GM19025 (cell line): ENCODE results near the gene WWOX.
"Not testable (repeated sequence)": the region's sequence is repeated elsewhere in the genome, so short reads cannot be mapped to it uniquely, and the experiment has no call there.

Experiments
- ATAC-seq: cut with Tn5 transposase; IDR thresholded peaks from one replicate; pipeline ENCODE4 v1.9.1; 2021; ENCODE audit warnings: mild to moderate bottlenecking, low read depth, moderate library complexity; ENCODE audit not compliant: unreplicated experiment

Gene WWOX

DNA sequence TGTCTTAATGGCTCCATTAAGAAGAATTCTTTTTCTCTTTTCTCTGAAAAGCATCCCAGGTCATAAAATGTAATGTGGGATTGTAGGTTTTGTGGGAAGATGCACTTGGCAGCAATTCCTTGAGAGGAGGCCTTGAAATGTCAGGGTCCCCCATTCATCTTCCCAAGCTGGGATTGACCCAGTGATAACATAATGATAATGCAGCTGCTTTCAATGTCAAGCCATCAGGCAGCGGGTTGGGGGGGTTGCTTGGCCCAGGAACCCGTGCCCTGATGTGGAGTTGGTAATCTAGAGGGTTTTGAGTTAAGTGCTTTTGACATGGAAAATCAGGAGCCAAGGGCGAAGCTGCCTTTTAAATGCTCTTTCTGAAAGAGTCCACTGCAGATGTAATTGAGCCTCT is 484.0 kb downstream of the WWOX start:
- no peak for ATAC-seq

DNA sequence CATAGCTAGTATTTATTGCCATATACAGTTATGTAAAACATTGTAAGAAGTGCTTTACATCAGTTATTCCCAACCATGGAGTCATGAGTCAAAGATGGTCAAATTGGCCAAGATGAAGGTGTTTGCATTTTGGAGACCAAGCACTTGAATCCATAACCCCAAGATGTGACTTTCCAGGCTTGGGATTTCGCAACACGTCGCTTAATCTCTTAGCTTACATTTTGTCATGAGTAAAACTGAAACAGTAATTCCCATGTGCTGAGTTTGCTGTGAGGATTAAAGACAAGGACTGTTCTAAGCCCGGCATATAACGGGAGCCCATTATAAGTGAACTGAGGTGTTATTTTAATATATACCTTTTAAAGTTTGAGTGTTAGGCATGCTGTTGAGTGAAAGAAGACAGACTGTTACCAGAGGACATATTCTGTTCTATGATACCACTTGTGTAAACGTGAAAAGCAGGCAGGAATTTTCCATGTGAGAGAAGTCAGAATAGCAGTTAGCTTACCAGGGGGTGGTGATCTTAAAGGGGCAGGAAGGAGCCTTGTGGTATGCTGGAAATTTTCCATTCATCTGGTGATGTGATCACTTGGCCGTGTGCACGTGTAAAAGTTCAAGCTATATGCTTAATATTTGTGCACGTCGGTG is 484.9 kb downstream of the WWOX start:
- no peak for ATAC-seq

DNA sequence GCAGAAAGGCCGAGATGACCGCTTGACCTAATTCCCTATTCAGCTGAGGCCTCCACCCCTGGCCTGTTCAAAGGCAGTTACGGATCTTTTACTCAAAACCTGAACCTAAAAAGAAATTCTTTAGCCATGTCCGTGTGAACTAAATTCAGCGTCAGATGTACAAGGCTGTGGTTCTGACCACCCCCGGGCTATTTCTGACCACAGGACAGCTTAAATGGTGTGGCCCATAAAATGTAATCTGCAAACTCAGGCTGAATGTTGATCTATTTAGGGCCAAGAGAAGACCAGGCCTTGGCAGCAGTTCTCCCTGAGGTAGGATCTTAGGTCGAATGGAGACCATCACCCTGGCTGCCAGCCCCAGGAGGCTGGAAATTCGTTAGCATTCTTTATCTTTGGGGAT is 485.5 kb downstream of the WWOX start:
- no peak for ATAC-seq

DNA sequence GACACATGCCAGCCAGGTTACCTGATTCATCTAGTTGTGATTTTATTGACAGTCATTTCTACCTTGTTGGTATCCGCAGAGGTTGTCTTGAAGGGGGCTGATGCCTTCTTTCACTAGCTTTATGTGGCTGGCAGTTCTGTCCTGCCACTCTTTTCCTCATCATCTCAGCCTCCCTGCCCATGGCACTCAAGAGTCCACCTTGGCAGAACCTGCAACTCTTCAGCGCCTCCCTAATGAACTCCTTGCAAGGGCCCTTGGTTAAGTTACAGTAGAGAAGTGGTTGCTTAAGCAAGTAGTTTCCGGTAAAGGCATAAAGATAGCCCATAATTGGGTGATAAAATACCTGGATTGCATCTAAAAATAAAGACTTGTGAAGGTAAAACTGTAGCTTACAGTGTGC is 489.9 kb downstream of the WWOX start:
- ATAC-seq, result no peak

DNA sequence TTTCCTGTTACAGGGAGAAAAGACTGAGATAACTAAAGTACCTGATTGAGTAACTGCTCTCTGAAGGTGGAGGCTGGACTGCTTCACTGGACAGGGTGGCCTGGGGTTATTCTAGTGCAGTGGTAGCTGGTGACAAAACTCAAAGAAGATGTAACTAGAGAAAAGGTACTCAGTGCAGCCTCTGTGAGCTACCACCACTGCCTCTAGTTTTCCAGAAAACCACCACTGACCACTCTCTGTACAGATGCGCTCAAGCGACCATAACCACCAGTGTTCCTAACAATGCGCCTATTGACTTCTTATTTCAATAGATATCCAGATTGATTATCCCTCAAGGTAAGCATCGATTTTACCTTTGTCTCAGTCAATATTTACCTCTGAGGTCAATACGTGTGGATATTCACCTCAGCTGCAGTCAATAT is 492.2 kb downstream of the WWOX start:
- ATAC-seq, result no peak

DNA sequence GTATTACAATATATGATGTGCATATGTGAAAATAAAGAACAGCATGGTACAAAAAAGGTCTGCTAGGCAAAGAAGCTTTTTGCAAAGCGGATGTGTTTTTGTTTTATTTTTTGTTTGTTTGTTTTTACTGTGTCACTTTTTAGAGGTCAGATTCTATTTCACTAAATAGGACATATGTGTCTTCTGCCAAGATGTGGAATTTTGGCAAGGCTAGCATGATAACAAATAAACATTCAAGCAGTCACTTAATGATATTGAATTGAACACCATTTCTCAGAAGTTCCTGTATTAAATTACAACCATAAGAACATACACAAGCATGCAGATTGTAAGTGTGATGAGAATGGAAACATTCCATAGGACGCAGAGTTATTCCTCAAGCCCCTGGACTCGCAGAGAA is 492.7 kb downstream of the WWOX start:
- ATAC-seq, result no peak

DNA sequence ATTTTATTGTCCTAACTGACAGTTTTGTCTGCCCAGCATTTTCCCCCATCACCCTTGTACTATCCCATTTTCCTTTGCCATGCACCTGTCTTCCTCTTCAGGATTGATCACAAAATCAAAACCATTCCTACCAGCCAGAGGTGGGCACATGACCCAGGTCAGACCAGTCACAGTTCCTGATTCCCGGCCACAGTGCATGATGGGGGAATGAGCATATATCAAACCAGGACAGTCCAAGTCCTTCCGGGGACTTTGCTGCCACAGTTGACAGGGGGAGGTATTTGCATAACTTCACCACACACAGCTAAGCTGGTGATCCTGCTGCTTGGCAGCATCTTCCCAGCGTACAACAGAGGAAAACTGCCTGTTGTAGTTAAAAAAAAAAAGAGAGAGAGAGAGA is 493.9 kb downstream of the WWOX start:
- no peak for ATAC-seq

DNA sequence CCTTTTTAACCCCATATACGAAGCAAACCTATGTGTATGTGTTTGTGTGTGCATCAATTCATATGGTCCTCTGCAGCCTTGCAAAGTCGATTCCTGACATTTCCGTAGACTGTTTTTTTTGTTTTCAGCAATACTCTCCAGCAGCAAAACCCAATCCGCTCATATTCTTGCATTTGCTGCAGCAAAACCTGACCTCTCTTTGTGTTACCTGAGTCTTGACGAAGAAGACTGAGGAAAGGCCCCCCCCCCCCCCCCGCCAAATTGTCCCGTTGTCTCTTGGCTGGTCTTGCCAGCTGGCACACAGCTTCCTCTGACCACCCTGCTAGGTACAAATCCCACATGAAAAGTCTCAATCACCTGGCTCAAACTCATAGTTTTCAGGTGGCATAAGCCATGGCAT is 494.7 kb downstream of the WWOX start:
- ATAC-seq, result no peak

DNA sequence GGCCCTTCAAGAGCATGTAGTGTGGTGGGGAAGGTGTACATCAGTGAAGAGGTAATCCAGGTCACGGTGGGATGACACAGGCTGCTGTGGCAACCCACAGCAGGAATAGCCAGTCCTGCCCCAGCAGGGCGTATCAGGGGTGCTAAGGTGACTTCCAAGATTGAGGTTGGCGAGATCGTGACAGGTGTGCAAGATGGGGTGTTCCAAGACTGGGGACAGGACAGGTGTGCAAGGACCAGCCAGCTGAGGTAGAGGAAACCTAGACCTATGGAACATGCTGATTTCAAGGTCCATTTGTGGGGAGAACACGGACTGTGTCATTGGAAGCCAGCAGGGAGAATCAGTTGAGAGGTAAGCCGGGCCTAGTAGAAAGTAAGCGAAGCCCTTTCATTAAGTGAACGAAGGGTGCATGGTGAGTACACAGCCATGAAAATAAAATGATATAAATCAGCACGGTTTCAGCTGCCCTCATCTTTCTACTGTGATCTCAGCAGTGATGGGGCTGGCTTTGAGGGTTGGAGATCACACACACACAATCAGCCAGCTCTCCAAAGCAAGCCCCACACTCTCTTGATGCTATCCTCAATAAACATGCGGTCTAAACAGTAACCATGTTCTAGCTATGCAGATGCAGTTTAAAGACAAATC is 497.0 kb downstream of the WWOX start:
- ATAC-seq, result no peak

DNA sequence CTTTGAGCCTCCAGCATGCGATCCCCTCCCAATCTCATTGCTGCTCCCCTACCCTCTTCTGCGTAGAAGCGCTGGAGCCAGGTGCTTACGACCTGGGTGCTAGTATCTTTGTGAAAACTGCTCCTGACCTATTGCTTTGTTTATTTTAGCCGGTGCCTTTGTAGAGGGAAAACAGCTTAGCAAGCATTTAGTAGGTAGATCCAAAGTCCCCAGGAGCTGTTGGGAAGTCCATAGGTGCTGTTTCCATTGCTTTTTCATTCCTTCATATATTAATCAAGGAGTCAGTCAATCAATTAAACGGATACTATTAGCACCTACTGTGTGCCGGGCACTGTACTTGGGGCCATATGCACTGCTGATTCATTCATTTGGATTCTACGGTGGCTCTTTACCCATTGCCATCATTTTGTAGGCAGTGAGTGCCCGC is 497.6 kb downstream of the WWOX start:
- ATAC-seq, result no peak

DNA sequence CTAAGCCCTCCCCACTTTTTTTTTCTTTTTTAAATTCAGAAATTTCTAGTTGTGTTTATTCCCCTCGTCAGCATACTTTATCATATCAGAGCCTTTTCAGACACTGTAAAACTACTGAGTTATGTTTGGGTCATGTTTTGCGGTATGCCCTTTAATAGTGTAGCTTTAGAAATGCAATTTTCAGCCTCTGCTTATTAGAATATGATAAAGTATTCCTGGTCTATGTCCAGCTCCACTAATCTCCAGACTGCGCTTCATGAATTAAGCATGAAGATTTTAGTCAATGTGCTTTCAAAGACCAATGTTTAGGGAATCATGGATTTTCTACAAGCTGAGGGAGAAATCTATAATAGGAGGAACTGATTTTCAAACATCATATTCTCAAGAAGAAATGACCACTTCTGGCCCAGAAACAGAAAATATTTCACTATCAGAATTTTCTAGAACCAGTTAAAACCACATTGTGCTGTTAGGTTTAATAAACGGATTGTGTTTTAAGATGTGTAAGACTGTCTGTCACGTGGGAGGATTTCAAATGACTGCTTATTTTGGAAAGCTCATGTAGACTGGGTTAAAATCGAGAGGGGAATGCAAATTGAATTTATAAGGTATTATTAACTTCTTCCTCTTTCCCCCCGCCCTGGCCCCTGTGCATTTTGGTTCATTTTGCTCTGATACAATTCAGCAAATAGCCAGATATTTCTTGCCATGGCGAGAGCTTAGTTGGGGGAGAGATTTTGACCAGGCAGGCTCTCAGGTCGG is 498.5 kb downstream of the WWOX start:
- no peak for ATAC-seq

DNA sequence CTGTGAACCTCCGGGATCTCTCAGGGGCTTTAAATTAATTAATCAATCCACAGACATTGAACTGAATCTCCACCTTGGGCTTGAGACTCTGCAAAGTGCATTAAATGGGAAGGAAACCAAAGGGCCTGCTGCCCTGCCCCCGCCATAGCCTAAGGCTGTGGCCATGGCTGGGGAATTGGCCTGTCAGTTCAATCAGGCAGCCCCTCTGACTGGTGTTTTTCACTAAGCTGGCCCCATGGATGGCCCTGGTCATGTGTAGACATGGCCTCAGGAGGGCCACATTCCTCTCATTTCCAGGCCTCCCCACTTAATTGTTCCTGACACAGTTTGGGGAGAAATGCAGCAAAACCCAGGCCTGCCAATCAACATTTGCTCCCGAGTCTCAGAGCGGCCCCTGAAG is 499.8 kb downstream of the WWOX start:
- ATAC-seq, result no peak

DNA sequence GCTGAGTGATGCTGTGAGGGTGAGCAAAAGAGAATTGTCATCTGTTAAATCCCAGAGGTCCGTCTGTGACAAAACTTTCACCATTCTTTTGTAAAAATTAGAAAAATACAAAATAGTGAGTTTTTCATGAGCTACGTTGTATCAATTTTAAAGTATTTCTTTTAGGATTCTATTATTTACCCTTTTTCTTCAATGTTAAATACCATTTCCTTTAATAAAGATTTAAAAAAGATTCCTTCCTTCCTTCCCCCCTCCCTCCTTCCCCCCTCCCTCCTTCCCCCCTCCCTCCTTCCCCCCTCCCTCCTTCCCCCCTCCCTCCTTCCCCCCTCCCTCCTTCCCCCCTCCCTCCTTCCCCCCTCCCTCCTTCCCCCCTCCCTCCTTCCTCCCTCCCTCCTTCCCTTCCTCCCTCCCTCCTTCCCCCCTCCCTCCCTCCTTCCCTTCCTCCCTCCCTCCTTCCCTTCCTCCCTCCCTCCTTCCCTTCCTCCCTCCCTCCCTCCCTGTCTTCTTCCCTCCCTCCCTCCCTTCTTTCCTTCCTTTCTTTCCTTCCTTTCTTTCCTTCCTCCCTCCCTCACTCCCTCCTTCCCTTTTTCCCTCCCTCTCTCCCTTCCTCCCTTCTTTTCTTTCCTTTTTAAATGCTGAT is 505.1 kb downstream of the WWOX start:
- not testable (repeated sequence) for ATAC-seq

DNA sequence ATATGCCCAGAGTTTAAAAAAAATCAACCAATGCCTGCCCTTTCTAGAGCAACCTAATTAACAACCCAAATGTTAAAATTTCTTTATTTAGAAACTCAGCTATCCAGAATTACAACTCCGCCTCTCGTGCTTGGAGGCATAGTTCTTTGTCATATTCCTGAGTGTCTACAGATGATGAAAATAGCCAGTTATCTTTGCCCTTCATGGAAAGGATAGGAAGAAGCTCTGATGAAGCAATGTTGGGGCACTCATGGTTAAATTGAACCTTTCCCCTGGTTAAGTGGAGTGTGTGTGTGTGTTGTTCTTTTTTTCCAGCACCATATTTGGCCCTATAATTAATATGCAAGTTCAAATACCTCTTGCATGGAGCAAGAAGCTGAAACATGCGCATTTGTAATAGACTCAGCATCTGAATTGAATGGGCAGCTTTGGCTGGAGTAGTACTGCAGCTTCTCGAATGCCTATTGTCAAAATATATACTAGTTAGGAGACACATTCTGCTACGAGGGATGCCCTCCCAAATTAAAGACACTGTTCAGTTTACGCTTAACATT is 506.2 kb downstream of the WWOX start:
- no peak for ATAC-seq

DNA sequence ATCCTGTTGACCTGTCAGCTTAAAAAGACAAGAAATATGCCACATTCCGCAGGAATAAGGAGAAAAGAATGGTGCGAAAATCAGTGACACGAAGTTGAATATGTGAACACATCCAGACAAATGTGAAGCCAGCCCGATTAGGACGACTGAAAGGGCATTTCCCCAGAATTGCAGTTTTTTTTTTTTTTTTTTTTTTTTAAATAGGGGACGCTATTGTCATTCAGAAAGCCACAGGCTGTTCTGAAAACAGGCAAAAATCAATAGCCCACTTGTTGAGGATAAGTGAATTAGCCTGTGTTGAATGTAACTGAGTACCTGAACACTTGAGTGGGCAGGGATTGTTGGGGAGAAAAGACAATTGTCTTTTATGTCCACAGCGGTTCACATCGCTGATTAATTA is 507.1 kb downstream of the WWOX start:
- no peak for ATAC-seq

DNA sequence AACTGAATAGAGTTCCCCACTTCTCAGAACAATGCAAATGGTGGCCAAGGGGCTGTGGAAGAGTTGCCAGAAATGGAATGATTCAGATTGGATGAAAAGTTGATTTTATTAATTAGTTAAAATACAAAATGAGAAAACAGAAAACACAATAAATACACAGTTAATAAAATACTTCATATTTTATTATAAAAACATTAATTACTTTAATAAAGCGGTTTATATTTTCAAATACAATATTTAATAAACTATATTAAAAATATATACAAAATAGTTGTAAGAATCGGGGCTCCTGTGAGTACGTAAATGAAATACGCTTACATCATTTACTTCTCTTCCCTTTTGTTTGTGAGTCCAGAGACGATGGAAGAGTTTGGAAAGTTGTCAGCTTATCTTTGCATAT is 507.6 kb downstream of the WWOX start:
- no peak for ATAC-seq

DNA sequence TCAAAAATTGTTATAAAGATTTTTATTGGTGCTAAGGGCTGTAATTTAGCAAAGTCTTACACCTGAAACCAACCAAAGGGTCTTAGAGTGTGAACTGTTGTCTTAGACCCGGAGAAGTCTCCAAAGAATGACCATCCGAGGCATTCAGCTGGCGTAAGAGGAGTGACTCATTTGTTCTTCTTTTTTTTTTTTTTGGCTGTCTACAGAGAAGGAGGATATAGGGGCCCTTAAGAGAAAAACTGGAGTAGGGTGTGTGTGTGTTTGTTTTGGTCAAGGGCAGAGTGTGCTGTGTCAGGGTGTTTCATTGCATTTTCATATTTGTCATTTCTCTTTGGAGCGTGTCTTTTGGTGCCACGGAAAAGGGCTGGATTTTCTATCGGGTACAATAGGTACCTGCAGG is 508.0 kb downstream of the WWOX start:
- ATAC-seq, result no peak

DNA sequence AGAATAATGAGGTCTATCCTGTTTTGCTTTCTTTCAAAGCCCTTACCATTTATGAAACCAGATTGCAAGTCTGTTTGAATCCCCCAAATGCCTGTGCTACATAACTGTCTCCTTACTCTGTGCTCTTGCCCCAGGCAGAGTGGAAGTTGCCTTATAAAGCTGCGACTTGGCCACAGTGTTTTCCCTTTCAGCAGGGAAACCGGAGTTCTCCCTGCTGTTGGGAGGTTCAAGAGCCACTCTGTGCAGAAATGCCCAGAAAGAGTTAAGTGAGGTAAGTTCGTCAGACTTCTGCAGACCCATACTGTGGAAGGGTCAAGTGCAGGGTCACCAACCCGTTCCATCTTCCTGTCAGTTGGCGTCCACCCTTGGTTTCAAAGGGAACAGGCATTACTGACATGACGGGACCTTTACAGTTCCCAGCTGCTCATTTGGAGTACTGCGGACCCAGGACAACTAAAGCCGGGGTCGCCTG is 508.9 kb downstream of the WWOX start:
- ATAC-seq, result no peak

DNA sequence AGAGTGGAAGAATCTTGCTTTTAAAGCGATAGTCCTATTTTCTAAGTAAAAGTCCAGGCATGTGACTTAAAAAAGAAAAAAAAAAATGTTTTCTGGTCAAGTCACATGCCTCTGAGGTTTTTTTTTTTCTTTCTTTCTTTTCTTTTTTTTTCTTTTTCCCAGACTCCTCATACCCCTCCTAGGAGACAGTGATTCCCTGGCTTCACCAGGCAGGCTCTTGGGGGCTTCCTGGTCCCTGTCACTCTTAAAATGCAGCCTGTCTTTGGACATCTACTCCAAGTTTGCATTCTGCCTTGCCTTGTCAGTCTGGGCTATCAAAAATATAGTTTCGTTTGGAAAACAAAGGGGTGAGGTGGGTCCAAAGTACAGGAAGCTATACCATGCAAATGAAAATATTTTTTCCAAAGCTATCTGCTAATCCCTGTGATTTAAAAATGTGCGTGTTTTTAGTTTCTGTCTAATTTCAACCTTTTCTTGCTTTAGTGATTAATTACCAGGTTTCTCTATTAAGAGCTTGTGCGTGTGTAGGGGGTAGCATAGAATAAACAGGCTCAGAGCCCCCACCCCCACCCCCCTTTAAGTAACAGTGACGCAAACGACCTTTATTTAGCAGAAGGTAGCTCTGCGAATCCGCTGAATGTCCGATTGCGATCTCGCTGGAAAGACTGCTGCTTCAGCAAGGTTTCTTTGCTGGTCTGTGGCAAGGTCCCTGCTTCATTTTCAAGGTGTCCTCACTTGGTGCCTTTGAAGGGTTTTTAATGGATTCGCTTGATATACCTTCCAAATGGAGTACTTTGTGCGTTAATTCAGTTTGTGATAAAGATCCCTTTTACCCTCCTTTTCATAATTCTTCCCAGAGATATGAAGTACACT is 510.2 kb downstream of the WWOX start:
- ATAC-seq, result no peak

DNA sequence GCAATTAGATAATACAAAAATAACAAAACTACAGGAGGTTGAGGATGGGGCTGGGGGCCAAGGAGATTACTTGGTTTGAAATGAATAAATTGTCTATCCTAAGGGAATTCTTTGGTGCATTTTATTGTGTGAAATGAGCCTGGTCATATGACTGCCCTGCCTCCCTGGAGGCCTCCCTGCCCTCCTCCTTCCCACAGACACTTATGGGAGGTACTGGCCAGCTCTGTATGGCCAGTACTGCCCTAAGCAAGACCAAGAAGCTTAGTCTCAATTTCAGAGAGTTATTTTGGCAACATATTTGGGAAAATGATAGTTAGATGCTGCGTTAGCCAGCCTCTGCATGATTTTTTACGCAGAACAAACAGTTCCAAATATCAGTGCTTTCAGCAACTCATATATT is 511.9 kb downstream of the WWOX start:
- ATAC-seq, result no peak
